ENCODE results near the gene TDRD6.
"Not testable (repeated sequence)": the region's sequence is repeated elsewhere in the genome, so short reads cannot be mapped to it uniquely, and the experiment has no call there.

TDRD6 gene

GRCh38 chr6:46687619-46688097 lies at the start of gene TDRD6:
TDRD6 (plus strand) TSS chr6:46687885; CDS start chr6:46688129, 244 bp downstream.
- TF ChIP-seq CTCF (conservative IDR thresholded peaks at IDR 0.05; ENCODE audit: control insufficient read depth, insufficient read depth, low read depth, low read length), result no peak
- no peak for DNase-seq (ENCODE audit: low read depth)
- no peak within 1 kb of the TSS for H3K4me3 ChIP-seq (ENCODE audit: control insufficient read depth, low read depth, low read length)

- no peak for TF ChIP-seq CTCF (conservative IDR thresholded peaks at IDR 0.05; ENCODE audit: control insufficient read depth, insufficient read depth, low read depth, low read length)
- DNase-seq (ENCODE audit: low read depth), result no peak
- H3K4me3 ChIP-seq (ENCODE audit: control insufficient read depth, low read depth, low read length), result no peak overlapping the region
Observed at GRCh38 chr6:46637933-46638332, 49.8 kb upstream of the TDRD6 start.

GRCh38 chr6:46638650-46639049 lies 49.0 kb upstream of the TDRD6 start:
- no peak for DNase-seq (ENCODE audit: low read depth)
- no peak for TF ChIP-seq CTCF (conservative IDR thresholded peaks at IDR 0.05; ENCODE audit: control insufficient read depth, insufficient read depth, low read depth, low read length)
- H3K4me3 ChIP-seq (ENCODE audit: control insufficient read depth, low read depth, low read length), result no peak overlapping the region

GRCh38 chr6:46642928-46643751 lies 44.5 kb upstream of the TDRD6 start:
- DNase-seq (ENCODE audit: low read depth), result no peak
- no peak for TF ChIP-seq CTCF (conservative IDR thresholded peaks at IDR 0.05; ENCODE audit: control insufficient read depth, insufficient read depth, low read depth, low read length)
- H3K4me3 ChIP-seq (ENCODE audit: control insufficient read depth, low read depth, low read length), result no peak overlapping the region

- no peak for DNase-seq (ENCODE audit: low read depth)
- H3K4me3 ChIP-seq (ENCODE audit: control insufficient read depth, low read depth, low read length), result no peak overlapping the region
- TF ChIP-seq CTCF (conservative IDR thresholded peaks at IDR 0.05; ENCODE audit: control insufficient read depth, insufficient read depth, low read depth, low read length), result no peak
Observed at GRCh38 chr6:46645265-46645664, 42.4 kb upstream of the TDRD6 start.

- H3K4me3 ChIP-seq (ENCODE audit: control insufficient read depth, low read depth, low read length); DNase-seq (ENCODE audit: low read depth): not testable (repeated sequence)
Observed at GRCh38 chr6:46648108-46648507, 39.6 kb upstream of the TDRD6 start.

GRCh38 chr6:46648869-46649492 lies 38.7 kb upstream of the TDRD6 start:
- TF ChIP-seq CTCF (conservative IDR thresholded peaks at IDR 0.05; ENCODE audit: control insufficient read depth, insufficient read depth, low read depth, low read length), result no peak
- peak; percentile 55 for DNase-seq (ENCODE audit: low read depth)
- no peak overlapping the region for H3K4me3 ChIP-seq (ENCODE audit: control insufficient read depth, low read depth, low read length)
